GM23248 (cell line): ENCODE results near the gene LUZP2.

ENCODE experiments used
- EZH2 ChIP-seq: fragments of 200-600 bp; sonication (generic); IDR thresholded peaks from 2 replicates; pipeline ENCODE4 v1.6.1; 2018; ENCODE audit warnings: antibody characterized with exemption, mild to moderate bottlenecking; ENCODE audit not compliant: insufficient read depth, poor library complexity, severe bottlenecking
- EZH2phosphoT487 ChIP-seq: fragments of 200-600 bp; sonication (generic); IDR thresholded peaks from 2 replicates; pipeline ENCODE4 v1.6.1; 2018; ENCODE audit warnings: antibody characterized with exemption, moderate library complexity, mild to moderate bottlenecking, low read depth; ENCODE audit not compliant: insufficient read depth

DNA sequence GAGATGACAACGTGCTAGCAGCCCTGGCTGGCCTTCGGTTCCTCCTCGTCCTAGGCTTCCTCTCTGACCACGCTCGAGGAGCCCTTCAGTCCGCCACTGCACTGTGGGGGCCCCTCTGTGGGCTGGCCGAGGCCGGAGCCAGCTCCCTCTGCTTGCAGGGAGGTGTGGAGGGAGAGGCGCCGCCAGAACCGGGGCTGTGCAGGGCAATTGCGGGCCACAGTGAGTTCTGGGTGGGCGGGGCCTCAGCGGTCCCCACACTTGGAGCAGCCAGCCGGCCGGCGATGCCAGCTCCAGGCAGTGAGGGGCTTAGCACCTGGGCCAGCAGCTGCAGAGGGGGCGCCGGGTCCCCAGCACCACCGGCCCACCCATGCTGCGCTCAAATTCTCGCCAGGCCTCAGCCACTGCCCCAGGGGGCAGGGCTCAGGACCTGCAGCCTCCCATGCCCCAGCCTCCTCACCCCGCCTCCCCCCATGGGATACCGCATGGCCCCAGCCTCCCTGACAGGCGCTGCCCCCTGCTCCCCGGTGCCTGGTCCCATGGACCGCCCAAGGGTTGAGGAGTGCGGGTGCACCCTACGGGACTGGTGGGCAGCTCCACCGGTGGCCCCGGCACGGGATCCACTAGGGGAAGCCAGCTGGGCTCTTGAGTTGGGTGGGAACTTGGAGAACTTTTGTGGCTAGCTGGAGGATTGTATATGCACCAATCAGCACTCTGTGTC, 399.4 kb downstream of the LUZP2 start:
- no peak for TF ChIP-seq EZH2
- no peak for TF ChIP-seq EZH2phosphoT487
